Measurements from ENCODE around the gene AGO3.
"Not testable (repeated sequence)": the region's sequence is repeated elsewhere in the genome, so short reads cannot be mapped to it uniquely, and the experiment has no call there.

The AGO3 gene

GRCh38 chr1:35930593-35931445 is at the start of gene AGO3:
Gene AGO3, plus strand, starts transcription at chr1:35931105. Its CDS starts 322 bp downstream, at chr1:35931427.
- DNase-seq (ENCODE audit: low spot score): peak; percentile 90

- no peak for DNase-seq (ENCODE audit: low spot score)
These were observed 49.0 kb upstream of the AGO3 start for GRCh38 chr1:35881850-35882273.

- no peak for DNase-seq (ENCODE audit: low spot score)
These were observed 48.3 kb upstream of the AGO3 start for GRCh38 chr1:35882586-35882944.

- DNase-seq (ENCODE audit: low spot score): peak; percentile 100
These were observed 47.8 kb upstream of the AGO3 start, which contains the start of gene AGO1 for GRCh38 chr1:35882945-35883634. Gene AGO1, plus strand, starts transcription at chr1:35883209. Its CDS starts 213 bp downstream, at chr1:35883422.

- DNase-seq (ENCODE audit: low spot score): peak; percentile 79
These were observed 47.2 kb upstream of the AGO3 start for GRCh38 chr1:35883635-35884101.

GRCh38 chr1:35884934-35885333 is 46.0 kb upstream of the AGO3 start:
- DNase-seq (ENCODE audit: low spot score): no peak

GRCh38 chr1:35885961-35886558 is 44.8 kb upstream of the AGO3 start:
- no peak for DNase-seq (ENCODE audit: low spot score)

GRCh38 chr1:35886577-35887431 is 44.1 kb upstream of the AGO3 start:
- DNase-seq (ENCODE audit: low spot score): peak; percentile 30

- no peak for DNase-seq (ENCODE audit: low spot score)
These were observed 43.4 kb upstream of the AGO3 start for GRCh38 chr1:35887508-35887907.

- DNase-seq (ENCODE audit: low spot score): no peak
These were observed 42.6 kb upstream of the AGO3 start for GRCh38 chr1:35888255-35888654.

- DNase-seq (ENCODE audit: low spot score): not testable (repeated sequence)
These were observed 41.9 kb upstream of the AGO3 start for GRCh38 chr1:35888981-35889380.

GRCh38 chr1:35893051-35893879 is 37.6 kb upstream of the AGO3 start:
- no peak for DNase-seq (ENCODE audit: low spot score)

- peak; percentile 81 for DNase-seq (ENCODE audit: low spot score)
These were observed 36.7 kb upstream of the AGO3 start for GRCh38 chr1:35894183-35894582.

- no peak for DNase-seq (ENCODE audit: low spot score)
These were observed 36.2 kb upstream of the AGO3 start for GRCh38 chr1:35894656-35895055.

GRCh38 chr1:35899941-35900340 is 31.0 kb upstream of the AGO3 start:
- no peak for DNase-seq (ENCODE audit: low spot score)

- no peak for DNase-seq (ENCODE audit: low spot score)
These were observed 29.7 kb upstream of the AGO3 start for GRCh38 chr1:35901235-35901634.

- no peak for DNase-seq (ENCODE audit: low spot score)
These were observed 28.2 kb upstream of the AGO3 start for GRCh38 chr1:35902671-35903070.

GRCh38 chr1:35914717-35915116 is 16.2 kb upstream of the AGO3 start:
- DNase-seq (ENCODE audit: low spot score): no peak

GRCh38 chr1:35915693-35916092 is 15.2 kb upstream of the AGO3 start:
- no peak for DNase-seq (ENCODE audit: low spot score)

GRCh38 chr1:35923791-35924221 is 7.1 kb upstream of the AGO3 start:
- DNase-seq (ENCODE audit: low spot score): no peak

GRCh38 chr1:35924838-35925237 is 6.1 kb upstream of the AGO3 start:
- peak; percentile 51 for DNase-seq (ENCODE audit: low spot score)

Data from germinal center (tissue), 1 donor.